GM18861 (cell line): ENCODE results near the gene FAM81A.
"Not testable (repeated sequence)": the region's sequence is repeated elsewhere in the genome, so short reads cannot be mapped to it uniquely, and the experiment has no call there.

ENCODE experiments used
- ATAC-seq: cut with Tn5 transposase; IDR thresholded peaks from one replicate; pipeline ENCODE4 v1.9.1; 2021; ENCODE audit not compliant: unreplicated experiment

FAM81A gene

GRCh38 chr15:59424616-59425015 lies 13.4 kb upstream of the FAM81A start:
- ATAC-seq, result no peak

- ATAC-seq, result not testable (repeated sequence)
Observed at GRCh38 chr15:59428898-59429297, 9.1 kb upstream of the FAM81A start.

GRCh38 chr15:59432389-59432788 lies 5.6 kb upstream of the FAM81A start:
- no peak for ATAC-seq

GRCh38 chr15:59434481-59434880 lies 3.5 kb upstream of the FAM81A start:
- ATAC-seq, result no peak

- no peak for ATAC-seq
Observed at GRCh38 chr15:59436774-59437141, 1.2 kb upstream of the FAM81A start.

GRCh38 chr15:59437142-59437816 lies 707 bp upstream of the FAM81A start:
- ATAC-seq, result no peak

- ATAC-seq, result no peak
Observed at GRCh38 chr15:59438625-59439290, 772 bp downstream of the FAM81A start.

- no peak for ATAC-seq
Observed at GRCh38 chr15:59439576-59439975, 1.6 kb downstream of the FAM81A start.

- no peak for ATAC-seq
Observed at GRCh38 chr15:59443341-59444072, 5.5 kb downstream of the FAM81A start.

- ATAC-seq, result no peak
Observed at GRCh38 chr15:59444081-59444835, 6.3 kb downstream of the FAM81A start.

- no peak for ATAC-seq
Observed at GRCh38 chr15:59444980-59445545, 7.1 kb downstream of the FAM81A start.

- ATAC-seq, result no peak
Observed at GRCh38 chr15:59446232-59446957, 8.4 kb downstream of the FAM81A start.

- no peak for ATAC-seq
Observed at GRCh38 chr15:59447367-59447766, 9.4 kb downstream of the FAM81A start.

- no peak for ATAC-seq
Observed at GRCh38 chr15:59448871-59449270, 10.9 kb downstream of the FAM81A start.

- no peak for ATAC-seq
Observed at GRCh38 chr15:59453474-59454215, 15.7 kb downstream of the FAM81A start.

- no peak for ATAC-seq
Observed at GRCh38 chr15:59456114-59456513, 18.1 kb downstream of the FAM81A start.

- no peak for ATAC-seq
Observed at GRCh38 chr15:59457103-59457502, 19.1 kb downstream of the FAM81A start.

- no peak for ATAC-seq
Observed at GRCh38 chr15:59461521-59461920, 23.5 kb downstream of the FAM81A start.

GRCh38 chr15:59473226-59473625 lies 35.2 kb downstream of the FAM81A start:
- no peak for ATAC-seq

GRCh38 chr15:59475161-59475560 lies 37.2 kb downstream of the FAM81A start:
- not testable (repeated sequence) for ATAC-seq
